ENCODE measurements around the gene HUNK.

The HUNK gene

GRCh38 chr21:31964692-31965091 is 91.9 kb downstream of the HUNK start:
- no peak for TF ChIP-seq CTCF (IDR thresholded peaks at IDR 0.05; ENCODE audit: insufficient read depth, low read length, poor library complexity, severe bottlenecking)
- H3K4me3 ChIP-seq (replicated peaks; ENCODE audit: low read depth, low read length), result no peak overlapping the region

GRCh38 chr21:31967334-31967733 is 94.5 kb downstream of the HUNK start:
- Histone ChIP-seq H3K36me3 (ENCODE audit: control insufficient read depth, insufficient read depth, low read length) (no peaks in the 10 kb centered on the region), H3K4me3 (replicated peaks; ENCODE audit: low read depth, low read length) (no peak overlapping the region), H3K27me3 (replicated peaks; ENCODE audit: control insufficient read depth, insufficient read depth, low read length) (no peaks in the 10 kb centered on the region)
- no peak for TF ChIP-seq CTCF (IDR thresholded peaks at IDR 0.05; ENCODE audit: insufficient read depth, low read length, poor library complexity, severe bottlenecking)
- DNase-seq (ENCODE audit: extremely low read depth, insufficient read length), result no peak

More at GRCh38 chr21:31964692-31965091, 91.9 kb downstream of the HUNK start:
- no peaks in the 10 kb centered on the region for H3K36me3 ChIP-seq (ENCODE audit: control insufficient read depth, insufficient read depth, low read length)
- H3K27me3 ChIP-seq (replicated peaks; ENCODE audit: control insufficient read depth, insufficient read depth, low read length), result no peaks in the 10 kb centered on the region; the same call in 1 of the 2 replicates
- no peak for DNase-seq (ENCODE audit: extremely low read depth, insufficient read length)

GRCh38 chr21:31972622-31973021 is 99.8 kb downstream of the HUNK start:
- no peak overlapping the region for H3K4me3 ChIP-seq (replicated peaks; ENCODE audit: low read depth, low read length)
- no peak for TF ChIP-seq CTCF (IDR thresholded peaks at IDR 0.05; ENCODE audit: insufficient read depth, low read length, poor library complexity, severe bottlenecking)
- no peaks in the 10 kb centered on the region; the same call in 1 of the 2 replicates for H3K27me3 ChIP-seq (replicated peaks; ENCODE audit: control insufficient read depth, insufficient read depth, low read length)
- no peak for DNase-seq (ENCODE audit: extremely low read depth, insufficient read length)
- no peaks in the 10 kb centered on the region for H3K36me3 ChIP-seq (ENCODE audit: control insufficient read depth, insufficient read depth, low read length)

- no peak for DNase-seq (ENCODE audit: extremely low read depth, insufficient read length)
- Histone ChIP-seq H3K36me3 (ENCODE audit: control insufficient read depth, insufficient read depth, low read length) (no peaks in the 10 kb centered on the region), H3K4me3 (replicated peaks; ENCODE audit: low read depth, low read length) (no peak overlapping the region), H3K27me3 (replicated peaks; ENCODE audit: control insufficient read depth, insufficient read depth, low read length) (no peaks in the 10 kb centered on the region; the same call in 1 of the 2 replicates)
- no peak for TF ChIP-seq CTCF (IDR thresholded peaks at IDR 0.05; ENCODE audit: insufficient read depth, low read length, poor library complexity, severe bottlenecking)
These were observed 100.7 kb downstream of the HUNK start for GRCh38 chr21:31973402-31973944.

GRCh38 chr21:31974454-31974985 is 101.7 kb downstream of the HUNK start:
- no peak for TF ChIP-seq CTCF (IDR thresholded peaks at IDR 0.05; ENCODE audit: insufficient read depth, low read length, poor library complexity, severe bottlenecking)
- Histone ChIP-seq H3K4me3 (replicated peaks; ENCODE audit: low read depth, low read length) (no peak overlapping the region), H3K36me3 (ENCODE audit: control insufficient read depth, insufficient read depth, low read length) (no peaks in the 10 kb centered on the region), H3K27me3 (replicated peaks; ENCODE audit: control insufficient read depth, insufficient read depth, low read length) (no peaks in the 10 kb centered on the region; the same call in 1 of the 2 replicates)
- no peak for DNase-seq (ENCODE audit: extremely low read depth, insufficient read length)
